Fibroblast of skin of right biceps (primary cell): ENCODE measurements around the gene ZNF831.

ENCODE experiments used
- DNase-seq: peaks from one replicate; pipeline ENCODE4 v3.0.0-alpha.2; 2013

The ZNF831 gene

GRCh38 chr20:59253779-59254319 lies 90.2 kb downstream of the ZNF831 start:
- DNase-seq = no peak

- DNase-seq = no peak
These were observed 91.6 kb downstream of the ZNF831 start for GRCh38 chr20:59255256-59255655.

- no peak for DNase-seq
These were observed 94.6 kb downstream of the ZNF831 start for GRCh38 chr20:59258221-59258621.

- DNase-seq = no peak
These were observed 96.3 kb downstream of the ZNF831 start for GRCh38 chr20:59259946-59260345.

GRCh38 chr20:59265298-59265697 lies 101.7 kb downstream of the ZNF831 start:
- no peak for DNase-seq

GRCh38 chr20:59268870-59269269 lies 105.2 kb downstream of the ZNF831 start:
- DNase-seq = no peak

- no peak for DNase-seq
These were observed 105.9 kb downstream of the ZNF831 start for GRCh38 chr20:59269411-59270025.

GRCh38 chr20:59270380-59270779 lies 106.8 kb downstream of the ZNF831 start:
- DNase-seq = no peak

- DNase-seq = no peak
These were observed 110.2 kb downstream of the ZNF831 start for GRCh38 chr20:59273739-59274357.

- DNase-seq = no peak
These were observed 113.3 kb downstream of the ZNF831 start for GRCh38 chr20:59276938-59277337.

GRCh38 chr20:59284470-59284869 lies 120.8 kb downstream of the ZNF831 start:
- no peak for DNase-seq

GRCh38 chr20:59289994-59290393 lies 126.4 kb downstream of the ZNF831 start:
- no peak for DNase-seq

- DNase-seq = no peak
These were observed 128.2 kb downstream of the ZNF831 start for GRCh38 chr20:59291740-59292383.

GRCh38 chr20:59295531-59295930 lies 131.9 kb downstream of the ZNF831 start:
- DNase-seq = peak; percentile 12

- no peak for DNase-seq
These were observed 134.1 kb downstream of the ZNF831 start for GRCh38 chr20:59297686-59298085.

GRCh38 chr20:59299945-59300332 lies 136.3 kb downstream of the ZNF831 start:
- DNase-seq = no peak

GRCh38 chr20:59300333-59301081 lies 136.9 kb downstream of the ZNF831 start, which contains the start of gene EDN3:
Gene EDN3, plus strand, starts transcription at chr20:59300611. Its CDS starts 202 bp downstream, at chr20:59300813.
- no peak for DNase-seq

- no peak for DNase-seq
These were observed 137.9 kb downstream of the ZNF831 start for GRCh38 chr20:59301343-59302007.

- no peak for DNase-seq
These were observed 142.5 kb downstream of the ZNF831 start for GRCh38 chr20:59305908-59306655.

GRCh38 chr20:59307270-59307669 lies 143.6 kb downstream of the ZNF831 start:
- DNase-seq = no peak
